A549 (cell line): Measurements from ENCODE around the gene WTAP. TPM values are rescaled to one million over a fixed set of nuclear protein-coding genes. Genes with fewer than 3 reads are reported as not detected.

Experiments used
- ATAC-seq, 2 experiments: fragments of 200-7000 bp in 1 of 2; fragments of >200 bp in 1 of 2; cut with Nextera tagmentation in 1 of 2; cut with Tn5 transposase in 1 of 2; 3 replicates each; pipeline versions ENCODE4 v1.8.0 to v1.9.1; 2018 to 2020; ENCODE audit warnings: mild to moderate bottlenecking in 1 of 2, moderate library complexity in 1 of 2
- CTCF ChIA-PET: fragments of 300-600 bp; sonication (Branson Sonifier 250); formaldehyde crosslinking; extraction: SDS; loops from one replicate; lab custom pipeline; 2021; ENCODE audit warnings: antibody characterized with exemption, inconsistent platforms; lab: Yijun Ruan, JAX
- POLR2A ChIA-PET: fragments of 350-600 bp; formaldehyde crosslinking; extraction: SDS; loops from one replicate; lab custom pipeline; 2021; ENCODE audit warnings: antibody characterized with exemption, inconsistent platforms; lab: Yijun Ruan, JAX
- DNase-seq, 2 experiments: peaks; one replicate each; pipeline versions ENCODE4 v3.0.0 to v3.0.0-alpha.2; 2011 to 2016; ENCODE audit warnings: low read depth in 1 of 2, low spot score in 1 of 2
- FAIRE-seq: peaks from 2 replicates; lab custom pipeline; 2011; peaks lifted over from hg19 to GRCh38; lab: Jason Lieb, UNC
- H3K27ac ChIP-seq, 2 experiments: fragments of >200 bp; sonication (Bioruptor Twin); formaldehyde crosslinking; 3 replicates each; pipeline ENCODE4 v1.5.1; 2016 to 2017
- H3K4me1 ChIP-seq: fragments of >200 bp; sonication (Bioruptor Twin); formaldehyde crosslinking; 3 replicates; pipeline ENCODE4 v1.6.1; 2016
- H3K4me2 ChIP-seq: fragments of >200 bp; sonication (Bioruptor Twin); formaldehyde crosslinking; 3 replicates; pipeline ENCODE4 v1.6.1; 2016
- H3K4me3 ChIP-seq: fragments of >200 bp; sonication (Bioruptor Twin); formaldehyde crosslinking; 3 replicates; pipeline ENCODE4 v1.5.1; 2016
- H3K9me3 ChIP-seq: fragments of >200 bp; sonication (Bioruptor Twin); formaldehyde crosslinking; 3 replicates; pipeline ENCODE4 v1.6.1; 2016
- CBX8 ChIP-seq: fragments of 200-600 bp; sonication (generic); IDR thresholded peaks from 2 replicates; pipeline ENCODE4 v1.6.1; 2016
- CHD2 ChIP-seq: fragments of 150-350 bp; IDR thresholded peaks from 2 replicates; pipeline ENCODE4 v1.6.1; 2014; ENCODE audit warnings: low read length; ENCODE audit not compliant: partially characterized antibody
- CHD4 ChIP-seq: fragments of 200-600 bp; sonication (generic); IDR thresholded peaks from 2 replicates; pipeline ENCODE4 v1.6.1; 2016; ENCODE audit warnings: antibody characterized with exemption, mild to moderate bottlenecking, borderline replicate concordance
- CTCF ChIP-seq: fragments of >200 bp; sonication (Bioruptor Twin); formaldehyde crosslinking; IDR thresholded peaks from 3 replicates; pipeline ENCODE4 v1.5.1; 2016
- E2F6 ChIP-seq: IDR thresholded peaks from 2 replicates; pipeline ENCODE4 v1.6.1; 2012; ENCODE audit warnings: low read depth, borderline replicate concordance
- EHF ChIP-seq: fragments of 250-450 bp; sonication (Bioruptor Pico); IDR thresholded peaks from 2 replicates; pipeline ENCODE4 v1.5.0; 2020; ENCODE audit warnings: mild to moderate bottlenecking
- EP300 ChIP-seq, 2 experiments: fragments of >200 bp; sonication (Bioruptor Twin); formaldehyde crosslinking; IDR thresholded peaks; 2 replicates in 1 of 2; 3 replicates in 1 of 2; pipeline ENCODE4 v1.6.1; 2016 to 2017
- ESRRA ChIP-seq: fragments of 150-350 bp; IDR thresholded peaks from 2 replicates; pipeline ENCODE4 v1.6.1; 2014; ENCODE audit warnings: mild to moderate bottlenecking, low read length, borderline replicate concordance
- HDAC2 ChIP-seq: fragments of 200-600 bp; sonication (generic); IDR thresholded peaks from 2 replicates; pipeline ENCODE4 v1.6.1; 2016
- HOXB13 ChIP-seq: fragments of 250-450 bp; sonication (Bioruptor Pico); IDR thresholded peaks from 2 replicates; pipeline ENCODE4 v1.5.0; 2020; ENCODE audit warnings: low read depth, mild to moderate bottlenecking, moderate library complexity
- JUN ChIP-seq, 2 experiments: fragments of >200 bp; sonication (Bioruptor Twin); formaldehyde crosslinking; IDR thresholded peaks; 2 replicates in 1 of 2; 3 replicates in 1 of 2; pipeline ENCODE4 v1.6.1; 2016 to 2017
- MAFK ChIP-seq: fragments of 450-650 bp; IDR thresholded peaks from 2 replicates; pipeline ENCODE4 v1.6.1; 2014; ENCODE audit not compliant: partially characterized antibody
- MAX ChIP-seq: IDR thresholded peaks from 2 replicates; pipeline ENCODE4 v1.6.1; 2012
- MAZ ChIP-seq: fragments of 150-350 bp; IDR thresholded peaks from 2 replicates; pipeline ENCODE4 v1.6.1; 2014; ENCODE audit warnings: antibody characterized with exemption, low read depth, low read length, borderline replicate concordance
- NR3C1 ChIP-seq: fragments of >200 bp; sonication (Bioruptor Twin); formaldehyde crosslinking; IDR thresholded peaks from 3 replicates; pipeline ENCODE4 v1.6.1; 2017
- POLR2A ChIP-seq: IDR thresholded peaks from 2 replicates; pipeline ENCODE4 v1.6.1; 2012; ENCODE audit warnings: mild to moderate bottlenecking, low read length
- POLR2AphosphoS2 ChIP-seq: conservative IDR thresholded peaks from 2 replicates; pipeline ENCODE4 v1.6.1; 2012; ENCODE audit warnings: low read length, improper control_type of control experiment, inconsistent platforms
- RAD21 ChIP-seq, 2 experiments: fragments of >200 bp in 1 of 2; sonication (Bioruptor Twin) in 1 of 2; formaldehyde crosslinking in 1 of 2; IDR thresholded peaks in 1 of 2; conservative IDR thresholded peaks in 1 of 2; 2 replicates in 1 of 2; 3 replicates in 1 of 2; pipeline ENCODE4 v1.6.1; 2012 to 2018; ENCODE audit warnings: inconsistent platforms in 1 of 2
- RARB ChIP-seq: fragments of 250-450 bp; sonication (Bioruptor Pico); IDR thresholded peaks from 2 replicates; pipeline ENCODE4 v1.8.0; 2021; ENCODE audit warnings: mild to moderate bottlenecking, moderate library complexity
- RCOR1 ChIP-seq: fragments of 150-350 bp; IDR thresholded peaks from 2 replicates; pipeline ENCODE4 v1.6.1; 2014; ENCODE audit warnings: antibody characterized with exemption, low read length, low read depth
- RFX5 ChIP-seq: fragments of 450-650 bp; IDR thresholded peaks from 2 replicates; pipeline ENCODE4 v1.7.1; 2014; ENCODE audit warnings: antibody characterized with exemption, mild to moderate bottlenecking, moderate library complexity
- SMC3 ChIP-seq: fragments of >200 bp; sonication (Bioruptor Twin); formaldehyde crosslinking; IDR thresholded peaks from 3 replicates; pipeline ENCODE4 v1.6.1; 2018; ENCODE audit warnings: inconsistent platforms
- TP53 ChIP-seq: fragments of 250-450 bp; sonication (Bioruptor Pico); IDR thresholded peaks from 2 replicates; pipeline ENCODE4 v1.5.0; 2021; ENCODE audit warnings: mild to moderate bottlenecking, moderate library complexity
- USF2 ChIP-seq: fragments of 450-650 bp; IDR thresholded peaks from 2 replicates; pipeline ENCODE4 v1.6.1; 2014; ENCODE audit warnings: antibody characterized with exemption
- ZFP36 ChIP-seq: fragments of 450-650 bp; IDR thresholded peaks from 2 replicates; pipeline ENCODE4 v1.6.1; 2014; ENCODE audit warnings: borderline replicate concordance; ENCODE audit not compliant: partially characterized antibody
- ZNF302 ChIP-seq: fragments of 250-450 bp; sonication (Bioruptor Pico); IDR thresholded peaks from 2 replicates; pipeline ENCODE4 v1.9.0; 2021; ENCODE audit warnings: inconsistent platforms, mild to moderate bottlenecking, moderate library complexity
- WGBS: methylation state at CpG from one replicate; pipeline ENCODE4 v1.1.6; 2017; ENCODE audit errors: missing lambda C conversion rate; 5-methylcytosine and 5-hydroxymethylcytosine counted together
- polyA plus RNA-seq, 4 experiments: library from polyadenylated mRNA; depleted of rRNA in 3 of 4; stranded (reverse); fragments of >200 nt; fragmentation: RNase III in 1 of 4; extraction: RNeasy Plus Mini Kit Qiagen cat#74134 plus additional on column Dnase treatment in 1 of 4; gene quantifications; 2 replicates in 3 of 4; 3 replicates in 1 of 4; pipeline ENCODE4 v1.2.3, GENCODE V29; 2011 to 2017

The WTAP gene
- polyA plus RNA-seq, 2 of the 4 experiments (the other 2 are of a cell fraction), result 42.4 to 53.2 TPM

GRCh38 chr6:159677506-159678165 is 49.7 kb upstream of the WTAP start:
- POLR2A ChIA-PET, result no interaction called here
- H3K4me1 ChIP-seq, result peaks cover 15% of the 10 kb centered on the region
- no peak; a peak in 1 of 6 replicates for ATAC-seq
- TF ChIP-seq POLR2AphosphoS2 (no peak), CHD4 (no peak), ZFP36 (no peak), RCOR1 (no peak), HDAC2 (no peak), ZNF302 (no peak), CHD2 (no peak), POLR2A (no peak), NR3C1 (no peak), MAFK (no peak)
- TF ChIP-seq, all 56 proteins: peak for 0
- no peak overlapping the region for H3K4me3 ChIP-seq
- CTCF ChIA-PET, result no interaction called here
- no peaks in the 10 kb centered on the region for H3K9me3 ChIP-seq
- DNase-seq, result no peak
- no peak for FAIRE-seq
- H3K27ac ChIP-seq, result no peak overlapping the region
- H3K4me2 ChIP-seq, result no peak overlapping the region
- 86% methylated on average over 5 of the region's 5 CpGs for WGBS

- TF ChIP-seq RFX5 (no peak), EP300 (IDR thresholded peaks at IDR 0.05) (no peak), RARB (CRISPR knock-in tag) (no peak), HOXB13 (no peak), TP53 (no peak), E2F6 (no peak), USF2 (no peak)
- Histone ChIP-seq H3K4me2 (no peak overlapping the region), H3K4me3 (no peak overlapping the region), H3K27ac (no peak overlapping the region), H3K4me1 (peaks cover 15% of the 10 kb centered on the region), H3K9me3 (no peaks in the 10 kb centered on the region)
- WGBS, result 86% methylated on average over 3 of the region's 3 CpGs
- DNase-seq, result no peak
- ChIA-PET POLR2A (no interaction called here), CTCF (interaction anchor here (0.6 kb wide), 1 partner anchor 94 kb away, joined by 3 read pairs; no protein-coding TSS in a partner anchor)
- no peak for FAIRE-seq
- no peak for ATAC-seq
These were observed 48.7 kb upstream of the WTAP start for GRCh38 chr6:159678574-159678973.

GRCh38 chr6:159679091-159680077 is 47.9 kb upstream of the WTAP start:
- ChIA-PET POLR2A (no interaction called here), CTCF (interaction anchor here (0.6 kb wide), 1 partner anchor 94 kb away, joined by 3 read pairs; no protein-coding TSS in a partner anchor)
- DNase-seq (no peak), ATAC-seq (no peak), FAIRE-seq (no peak)
- Histone ChIP-seq H3K4me3 (no peak overlapping the region), H3K4me2 (peak overlapping the region; percentile 53), H3K4me1 (peaks cover 15% of the 10 kb centered on the region), H3K9me3 (no peaks in the 10 kb centered on the region), H3K27ac (peak overlapping the region in 1 of 2 experiments; percentile 48; a peak in 1 of 6 replicates)
- no peak for TF ChIP-seq MAZ
- no peak for TF ChIP-seq MAX
- TF ChIP-seq EHF (CRISPR knock-in tag), result no peak
- no peak for TF ChIP-seq ESRRA
- no peak for TF ChIP-seq RAD21 (conservative IDR thresholded peaks at IDR 0.05 in 1 of 2, IDR thresholded peaks at IDR 0.05 in 1 of 2)
- no peak for TF ChIP-seq CBX8
- TF ChIP-seq CTCF, result no peak
- TF ChIP-seq SMC3, result no peak
- TF ChIP-seq JUN (IDR thresholded peaks at IDR 0.05), result no peak
- 59% methylated on average over 5 of the region's 5 CpGs for WGBS
